Naive B cell (primary cell): ENCODE results near the gene POLDIP3. TPM values are rescaled to one million over a fixed set of nuclear protein-coding genes. Genes with fewer than 3 reads are reported as not detected.
"Not testable (repeated sequence)": the region's sequence is repeated elsewhere in the genome, so short reads cannot be mapped to it uniquely, and the experiment has no call there.

ENCODE experiments used
- ATAC-seq, 2 donors: fragments of 150-1000 bp; cut with Tn5 transposase; 2 replicates each; pipeline ENCODE4 v1.10.0; 2021; ENCODE audit warnings: low read depth in 2 of 2, mild to moderate bottlenecking in 2 of 2, moderate library complexity in 2 of 2
- DNase-seq: peaks from one replicate; pipeline ENCODE4 v3.0.0; 2022
- H3K27ac Mint-ChIP-seq, 6 donors: one replicate each; pipeline ENCODE4 v1.8.0; 2020 to 2022; ENCODE audit warnings: mild to moderate bottlenecking in 6 of 6, mixed read lengths in 6 of 6, moderate library complexity in 5 of 6, inconsistent platforms in 2 of 6
- H3K27me3 Mint-ChIP-seq, 3 donors: one replicate each; pipeline ENCODE4 v1.8.0; 2021 to 2022; ENCODE audit warnings: mixed read lengths in 3 of 3, mild to moderate bottlenecking in 1 of 3
- H3K36me3 Mint-ChIP-seq, 2 donors: one replicate each; pipeline ENCODE4 v1.8.0; 2020 to 2022; ENCODE audit warnings: mixed read lengths in 2 of 2, inconsistent platforms in 1 of 2, mild to moderate bottlenecking in 1 of 2
- H3K4me1 Mint-ChIP-seq, 3 donors: one replicate each; pipeline ENCODE4 v1.8.0; 2020 to 2022; ENCODE audit warnings: mixed read lengths in 3 of 3, inconsistent platforms in 1 of 3, mild to moderate bottlenecking in 1 of 3, moderate library complexity in 1 of 3
- H3K4me3 Mint-ChIP-seq, 8 donors: one replicate each; pipeline ENCODE4 v1.8.0; 2020 to 2022; ENCODE audit warnings: mild to moderate bottlenecking in 8 of 8, mixed read lengths in 8 of 8, moderate library complexity in 8 of 8, inconsistent platforms in 2 of 8
- H3K9me3 Mint-ChIP-seq, 7 donors: one replicate each; pipeline ENCODE4 v1.8.0; 2020 to 2022; ENCODE audit warnings: mixed read lengths in 7 of 7, mild to moderate bottlenecking in 5 of 7, inconsistent platforms in 2 of 7, moderate library complexity in 1 of 7
- polyA plus RNA-seq, 6 donors: library from polyadenylated mRNA; unstranded; fragments of 300-500 nt; fragmentation: Illumina TruSeq; gene quantifications; one replicate each; pipeline ENCODE4 v1.2.3, GENCODE V29; 2021; ENCODE audit warnings: low read depth in 6 of 6

Gene POLDIP3
- polyA plus RNA-seq, 6 donors from 2014 or later = 61.2 to 106 (median 81.3) TPM

DNA sequence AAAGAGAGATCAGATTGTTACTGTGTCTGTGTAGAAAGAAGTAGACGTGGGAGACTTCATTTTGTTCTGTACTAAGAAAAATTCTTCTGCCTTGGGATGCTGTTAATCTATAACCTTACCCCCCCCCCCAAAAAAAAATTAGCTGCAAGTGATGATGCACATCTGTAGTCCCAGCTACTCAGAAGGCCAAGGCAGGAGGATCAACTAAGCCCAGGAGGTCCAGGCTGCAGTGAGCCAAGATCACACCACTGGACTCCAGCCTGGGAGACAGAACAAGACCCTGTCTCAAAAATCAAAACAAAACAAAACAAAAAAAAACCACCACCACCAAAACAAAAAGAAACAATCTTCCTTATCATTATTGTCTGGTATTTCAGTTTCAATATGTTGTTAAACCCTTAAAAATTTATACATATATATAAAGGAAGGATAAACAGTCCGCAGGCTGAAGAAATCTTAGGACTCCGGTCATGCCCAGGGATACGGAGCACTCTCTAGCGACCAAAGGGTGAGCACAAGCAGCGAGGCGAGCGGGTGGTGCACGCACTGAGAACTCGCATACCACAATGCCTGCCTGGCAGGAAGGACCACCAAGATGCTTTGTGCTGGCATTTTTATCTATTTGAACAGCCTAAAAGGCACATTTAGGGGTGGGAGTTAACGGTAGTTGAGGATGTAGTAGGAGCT, 6.4 kb downstream of the POLDIP3 start:
- ATAC-seq (no peak), DNase-seq (no peak)
- H3K36me3 Mint-ChIP-seq = peaks cover 0 to 8% of the 10 kb centered on the region in 2 donors
- H3K4me1 Mint-ChIP-seq = peaks cover 22 to 67% (median 28%) of the 10 kb centered on the region in 3 donors
- no peak overlapping the region for H3K4me3 Mint-ChIP-seq
- H3K27me3 Mint-ChIP-seq = no peaks in the 10 kb centered on the region
- no peaks in the 10 kb centered on the region for H3K9me3 Mint-ChIP-seq
- H3K27ac Mint-ChIP-seq = peak overlapping the region in 1 of 6 donors; percentile 27

DNA sequence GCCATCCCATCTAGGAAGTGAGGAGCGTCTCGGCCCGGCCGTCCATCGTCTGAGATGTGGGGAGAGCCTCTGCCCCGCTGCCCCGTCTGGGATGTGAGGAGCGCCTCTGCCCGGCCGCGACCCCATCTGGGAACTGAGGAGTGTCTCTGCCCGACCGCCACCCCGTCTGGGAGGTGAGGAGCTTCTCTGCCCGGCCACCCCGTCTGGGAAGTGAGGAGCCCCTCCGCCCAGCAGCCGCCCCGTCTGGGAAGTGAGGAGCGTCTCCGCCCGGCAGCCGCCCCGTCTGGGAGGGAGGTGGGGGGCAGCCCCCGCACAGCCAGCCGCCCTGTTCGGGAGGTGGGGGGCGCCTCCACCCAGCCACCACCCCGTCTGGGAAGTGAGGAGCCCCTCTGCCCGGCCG, 7.0 kb downstream of the POLDIP3 start:
- H3K27ac Mint-ChIP-seq, DNase-seq, H3K9me3 Mint-ChIP-seq, ATAC-seq, H3K4me3 Mint-ChIP-seq, H3K27me3 Mint-ChIP-seq: not testable (repeated sequence)
- Mint-ChIP-seq H3K4me1 (peaks cover 16 to 66% (median 23%) of the 10 kb centered on the region in 3 donors), H3K36me3 (peaks cover 0 to 11% of the 10 kb centered on the region in 2 donors)

DNA sequence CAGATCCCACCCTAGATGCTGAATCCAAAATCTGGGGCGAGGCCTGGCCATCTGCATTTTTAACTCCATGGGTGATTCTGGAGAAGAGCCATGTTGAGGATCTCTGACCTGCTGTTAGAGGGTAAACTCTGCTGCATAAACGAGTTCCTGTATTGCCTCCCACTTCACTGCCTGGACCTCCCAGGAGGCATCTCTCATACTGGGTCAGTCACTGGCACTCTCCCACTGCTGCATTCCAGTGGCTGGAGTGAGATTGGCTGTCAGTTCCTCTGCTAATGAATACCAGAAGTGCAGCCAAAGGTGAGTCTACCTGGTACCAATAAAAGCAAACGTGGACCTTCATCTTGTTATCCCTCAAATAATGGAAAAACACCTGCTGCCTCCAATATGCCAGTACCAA, 10.3 kb downstream of the POLDIP3 start:
- Mint-ChIP-seq H3K4me1 (peaks cover 7 to 42% (median 17%) of the 10 kb centered on the region in 3 donors), H3K9me3 (no peaks in the 10 kb centered on the region), H3K27me3 (no peaks in the 10 kb centered on the region), H3K36me3 (peaks cover 5 to 26% of the 10 kb centered on the region in 2 donors), H3K4me3 (no peak overlapping the region), H3K27ac (no peak overlapping the region)
- DNase-seq (no peak), ATAC-seq (no peak)

DNA sequence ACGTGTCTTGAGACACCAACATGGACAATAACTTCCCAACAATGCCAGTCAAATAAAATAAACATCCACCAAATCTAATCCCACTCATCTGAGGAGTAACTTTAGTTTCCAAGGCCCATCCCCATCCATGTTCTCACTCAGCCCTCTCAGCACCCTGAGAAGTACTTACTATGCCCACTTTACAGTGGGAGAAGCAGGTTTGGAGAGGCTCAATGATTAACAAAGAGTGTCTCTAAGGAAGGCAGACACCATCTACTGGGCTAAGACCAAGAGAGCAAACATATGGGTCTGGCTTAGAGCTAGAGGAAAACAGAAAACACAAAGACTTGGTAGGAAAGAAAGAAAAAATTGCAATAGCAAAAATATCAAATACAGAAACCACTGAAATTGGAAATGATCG, 11.3 kb downstream of the POLDIP3 start:
- peaks cover 5 to 34% of the 10 kb centered on the region in 2 donors for H3K36me3 Mint-ChIP-seq
- ATAC-seq (no peak), DNase-seq (no peak)
- H3K27ac Mint-ChIP-seq = peak overlapping the region in 1 of 6 donors; percentile 90
- H3K4me3 Mint-ChIP-seq = no peak overlapping the region
- H3K4me1 Mint-ChIP-seq = peaks cover under 1 to 35% (median 17%) of the 10 kb centered on the region in 3 donors
- no peaks in the 10 kb centered on the region for H3K9me3 Mint-ChIP-seq
- H3K27me3 Mint-ChIP-seq = no peaks in the 10 kb centered on the region

DNA sequence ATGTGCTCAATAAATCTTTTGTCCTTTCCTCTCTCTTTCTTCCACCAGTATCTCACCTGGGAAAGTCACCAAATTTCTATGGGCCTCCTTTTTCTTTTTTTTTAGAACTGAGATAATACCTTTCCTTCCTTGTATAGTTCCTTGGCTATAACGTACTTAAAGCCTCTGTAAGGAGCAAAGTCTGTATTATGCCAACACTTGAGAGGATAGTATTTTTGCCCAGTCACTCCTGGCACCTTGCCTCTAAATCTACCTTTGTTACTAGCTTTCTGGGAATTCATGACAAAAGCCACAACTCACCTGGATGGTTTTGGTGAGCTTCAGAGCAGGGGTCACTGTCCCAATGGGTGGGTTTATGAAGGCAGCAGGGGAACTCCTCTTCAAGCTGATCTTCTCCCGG, 12.2 kb downstream of the POLDIP3 start:
- Mint-ChIP-seq H3K4me3 (no peak overlapping the region), H3K36me3 (peaks cover 5 to 34% of the 10 kb centered on the region in 2 donors), H3K27me3 (no peaks in the 10 kb centered on the region), H3K4me1 (peaks cover 0 to 35% (median 17%) of the 10 kb centered on the region in 3 donors), H3K27ac (no peak overlapping the region), H3K9me3 (no peaks in the 10 kb centered on the region)
- ATAC-seq (no peak), DNase-seq (no peak)

DNA sequence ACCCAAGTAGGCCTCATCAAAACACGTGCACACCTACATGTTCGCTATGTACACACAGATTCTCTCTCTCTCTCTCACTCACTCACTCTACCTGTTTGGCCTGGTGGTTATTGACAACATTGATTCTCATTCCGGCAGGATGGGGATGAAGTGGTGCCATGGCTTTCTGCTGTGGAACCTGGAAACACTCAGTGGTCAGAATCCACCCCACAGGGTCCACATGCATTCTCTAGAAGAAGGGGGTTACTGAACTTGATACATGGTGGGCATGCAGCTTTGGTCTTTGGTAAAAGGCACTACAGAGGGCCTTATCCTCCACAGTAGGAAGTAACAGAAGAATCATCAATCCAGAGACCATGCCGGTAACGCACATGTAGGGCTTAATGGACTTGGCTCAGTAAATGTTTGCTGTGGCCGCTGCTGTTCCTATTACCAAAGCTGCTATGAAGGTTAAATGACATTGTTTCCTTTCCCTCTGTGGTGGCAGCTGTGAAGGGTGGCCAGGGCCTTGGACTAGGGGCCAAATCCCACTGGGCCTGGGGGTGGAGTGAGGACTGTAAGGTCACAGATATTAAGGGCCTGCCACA, 12.7 kb downstream of the POLDIP3 start:
- Mint-ChIP-seq H3K9me3 (no peaks in the 10 kb centered on the region), H3K27ac (no peak overlapping the region), H3K36me3 (peaks cover 8 to 33% of the 10 kb centered on the region in 2 donors), H3K4me3 (no peak overlapping the region), H3K4me1 (peaks cover 4 to 35% (median 17%) of the 10 kb centered on the region in 3 donors), H3K27me3 (no peaks in the 10 kb centered on the region)
- ATAC-seq (no peak), DNase-seq (no peak)

DNA sequence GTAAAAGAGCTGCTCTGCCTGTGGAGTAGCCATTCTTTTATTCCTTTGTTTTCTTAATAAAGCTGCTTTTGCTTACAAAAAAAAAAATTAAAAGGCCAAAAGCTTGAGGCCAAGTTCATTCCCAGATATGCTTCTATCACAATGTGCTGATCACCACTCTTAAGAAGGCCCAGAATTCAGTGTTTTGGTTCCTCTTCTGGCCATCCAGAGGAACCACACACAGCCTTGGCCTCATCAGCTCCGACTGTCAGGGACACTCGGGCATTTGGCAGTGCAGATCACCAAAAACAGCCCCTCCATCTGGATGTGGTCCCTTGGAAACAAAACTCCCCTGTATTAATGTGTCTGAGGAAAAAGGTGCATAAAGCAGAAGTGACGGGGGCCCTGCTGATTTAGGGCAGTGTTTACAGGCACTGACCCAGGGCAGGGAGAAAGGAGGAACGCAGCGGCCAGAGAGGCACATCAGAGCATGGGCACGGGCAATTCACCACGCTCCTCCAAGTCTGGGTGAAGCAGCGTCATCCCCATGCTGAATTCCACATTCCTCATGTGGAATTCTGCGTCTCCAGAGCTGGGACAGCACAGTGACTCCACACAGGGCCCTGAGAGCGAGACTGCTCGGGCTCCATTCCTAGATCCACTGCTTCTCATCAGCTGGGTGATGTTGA, 17.7 kb downstream of the POLDIP3 start:
- peak overlapping the region in 2 of 6 donors; percentile 16 to 50 for H3K27ac Mint-ChIP-seq
- DNase-seq (no peak), ATAC-seq (no peak)
- H3K27me3 Mint-ChIP-seq = no peaks in the 10 kb centered on the region
- peaks cover 2 to 5% (median 4%) of the 10 kb centered on the region in 3 donors for H3K4me1 Mint-ChIP-seq
- H3K36me3 Mint-ChIP-seq = peaks cover 17 to 22% of the 10 kb centered on the region in 2 donors
- no peaks in the 10 kb centered on the region for H3K9me3 Mint-ChIP-seq
- no peak overlapping the region for H3K4me3 Mint-ChIP-seq

DNA sequence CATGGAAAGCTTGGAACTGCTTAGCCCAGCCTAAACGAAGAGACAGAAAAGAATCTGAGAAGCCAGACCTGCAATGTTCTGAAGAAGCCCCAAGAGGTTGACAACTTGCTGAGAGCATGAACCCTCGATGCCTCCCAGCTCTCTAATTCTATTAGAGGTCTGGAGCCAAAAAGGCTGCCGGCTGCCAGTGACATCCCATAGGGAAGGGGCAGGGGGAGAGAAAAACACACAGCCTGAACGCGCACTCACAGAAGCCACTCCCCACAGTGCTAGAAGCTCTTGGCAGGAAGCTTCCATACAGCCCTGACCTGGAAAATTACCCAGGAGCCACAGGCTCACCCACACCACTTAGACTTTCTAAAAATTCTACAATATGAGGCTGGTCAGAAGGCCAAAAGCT, 18.3 kb downstream of the POLDIP3 start:
- Mint-ChIP-seq H3K9me3 (no peaks in the 10 kb centered on the region), H3K4me3 (no peak overlapping the region), H3K27me3 (no peaks in the 10 kb centered on the region), H3K27ac (peak overlapping the region in 1 of 6 donors; percentile 50), H3K4me1 (peaks cover 0 to 5% (median 0%) of the 10 kb centered on the region in 3 donors), H3K36me3 (peaks cover 12 to 18% of the 10 kb centered on the region in 2 donors)
- no peak for DNase-seq
- no peak for ATAC-seq

DNA sequence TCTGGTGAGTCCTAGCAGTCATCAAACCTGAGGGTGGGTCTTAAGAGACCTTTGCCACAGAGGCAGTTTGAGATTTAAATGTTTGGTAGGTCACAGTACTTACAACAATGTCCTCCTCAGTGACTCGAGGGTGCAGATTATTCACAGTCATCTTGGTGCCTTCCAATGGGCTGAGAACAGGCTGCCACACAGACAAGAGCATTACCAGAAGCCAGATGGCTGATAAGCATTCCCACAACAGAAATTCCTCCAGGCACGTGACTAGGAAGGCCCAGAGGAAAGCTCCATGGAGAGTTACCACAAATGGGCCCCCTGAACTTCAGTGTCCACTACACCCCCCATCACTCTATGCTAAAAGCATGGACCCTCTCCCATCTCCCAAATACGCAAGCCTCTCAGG, 19.2 kb downstream of the POLDIP3 start:
- no peak overlapping the region for H3K4me3 Mint-ChIP-seq
- peak overlapping the region in 2 of 6 donors; percentile 26 to 66 for H3K27ac Mint-ChIP-seq
- peaks cover 0 to 5% (median 0%) of the 10 kb centered on the region in 3 donors for H3K4me1 Mint-ChIP-seq
- H3K9me3 Mint-ChIP-seq = no peaks in the 10 kb centered on the region
- no peak for ATAC-seq
- DNase-seq = no peak
- peaks cover 12 to 18% of the 10 kb centered on the region in 2 donors for H3K36me3 Mint-ChIP-seq
- H3K27me3 Mint-ChIP-seq = no peaks in the 10 kb centered on the region

DNA sequence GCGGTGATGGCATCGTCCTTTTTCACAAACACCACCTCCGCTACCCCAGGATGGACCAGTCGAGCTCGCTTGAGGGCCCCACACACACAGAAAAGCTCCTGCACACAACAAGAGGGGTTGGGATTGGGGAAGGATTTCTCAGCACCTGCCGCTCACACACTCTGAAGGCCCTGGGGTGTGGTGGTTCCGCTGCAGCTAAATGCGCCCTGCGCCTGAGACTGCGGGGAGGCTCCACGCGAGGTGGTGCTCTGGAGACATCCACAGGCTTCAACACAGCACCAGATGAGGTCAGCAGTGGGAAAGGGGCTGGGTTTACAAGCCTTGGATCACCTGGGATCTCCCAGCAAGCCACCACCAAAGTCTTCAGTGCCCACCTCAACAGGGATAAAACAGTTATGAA, 22.7 kb downstream of the POLDIP3 start:
- Mint-ChIP-seq H3K27ac (peak overlapping the region in 1 of 6 donors; percentile 56), H3K9me3 (no peaks in the 10 kb centered on the region), H3K4me1 (peaks cover 8 to 15% (median 9%) of the 10 kb centered on the region in 3 donors), H3K36me3 (peaks cover 12 to 15% of the 10 kb centered on the region in 2 donors), H3K27me3 (no peaks in the 10 kb centered on the region), H3K4me3 (no peak overlapping the region)
- no peak for ATAC-seq
- DNase-seq = no peak

DNA sequence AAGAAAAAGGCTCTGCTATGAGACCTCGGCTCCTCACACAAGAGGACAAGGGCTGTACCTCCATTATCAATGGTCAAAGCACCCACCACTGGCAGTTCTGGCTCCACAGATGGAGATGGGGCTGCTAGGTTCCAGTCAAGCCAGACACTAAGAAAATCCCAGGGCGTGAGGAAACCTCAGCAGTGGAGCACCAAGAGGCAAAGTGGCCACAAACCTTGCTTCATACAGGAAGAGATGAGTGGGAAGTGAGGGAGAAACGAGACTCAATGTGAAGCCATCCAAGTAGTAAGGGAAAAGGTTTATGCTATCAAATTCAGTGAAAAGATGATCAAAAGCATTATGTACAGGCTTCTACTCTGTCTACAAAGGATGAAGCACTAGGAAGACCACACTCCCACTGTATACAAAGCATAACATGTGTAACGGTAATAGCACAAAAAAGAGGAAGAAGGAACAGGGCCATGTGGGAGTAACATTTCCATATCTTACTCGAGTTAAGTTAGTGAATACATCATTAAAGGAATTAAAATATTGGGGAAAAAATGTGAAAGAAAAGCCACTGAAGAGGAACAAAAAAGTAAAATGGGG, 27.0 kb downstream of the POLDIP3 start:
- ATAC-seq (no peak), DNase-seq (no peak)
- Mint-ChIP-seq H3K27me3 (no peaks in the 10 kb centered on the region), H3K4me3 (no peak overlapping the region), H3K36me3 (peaks cover 8 to 24% of the 10 kb centered on the region in 2 donors), H3K27ac (peak overlapping the region in 3 of 6 donors; percentile 53 to 79 (median 57)), H3K9me3 (no peaks in the 10 kb centered on the region), H3K4me1 (peaks cover 13 to 15% (median 14%) of the 10 kb centered on the region in 3 donors)

DNA sequence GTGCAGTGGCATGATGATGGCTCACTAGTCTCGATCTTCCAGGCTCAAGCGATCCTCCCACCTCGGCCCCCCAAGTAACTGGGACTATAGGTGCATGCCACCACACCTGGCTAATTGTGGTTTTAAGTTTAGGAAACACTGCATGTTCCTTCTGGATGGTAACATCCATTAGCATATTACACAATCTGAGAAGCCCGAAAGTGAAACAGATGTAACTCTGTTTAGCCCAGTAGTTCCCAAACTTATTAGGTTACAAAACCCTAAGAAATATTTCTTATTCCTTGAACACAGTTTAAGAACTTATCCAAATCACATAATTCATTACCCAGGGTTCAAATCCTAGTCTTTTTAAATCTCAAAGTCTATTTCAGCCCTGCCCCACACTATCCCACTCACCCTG, 28.3 kb downstream of the POLDIP3 start:
- no peaks in the 10 kb centered on the region for H3K9me3 Mint-ChIP-seq
- no peak overlapping the region for H3K4me3 Mint-ChIP-seq
- DNase-seq (no peak), ATAC-seq (no peak)
- H3K36me3 Mint-ChIP-seq = peaks cover 5 to 24% of the 10 kb centered on the region in 2 donors
- peak overlapping the region in 3 of 6 donors; percentile 52 to 82 (median 53) for H3K27ac Mint-ChIP-seq
- H3K27me3 Mint-ChIP-seq = no peaks in the 10 kb centered on the region
- peaks cover 21 to 24% (median 23%) of the 10 kb centered on the region in 3 donors for H3K4me1 Mint-ChIP-seq

DNA sequence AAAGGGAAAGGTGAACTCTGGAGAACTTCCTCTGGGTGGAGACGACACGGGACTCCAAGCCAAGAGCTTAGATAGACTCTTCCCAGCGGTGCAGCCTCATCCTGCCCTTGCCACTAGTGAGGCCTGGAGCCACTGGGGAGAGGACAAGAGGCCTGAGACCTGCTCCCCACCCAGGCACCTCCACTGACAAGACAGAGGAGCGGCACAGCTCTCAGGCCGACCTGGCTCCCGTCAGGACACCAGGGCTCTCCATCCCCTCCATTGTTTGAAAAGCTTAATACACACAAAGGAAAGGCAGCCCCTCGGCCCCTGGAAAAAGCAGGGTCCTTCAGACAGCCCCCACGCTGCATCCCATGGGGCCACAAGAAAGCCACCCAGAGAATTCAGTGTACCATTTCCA, 29.6 kb downstream of the POLDIP3 start:
- DNase-seq = no peak
- no peak overlapping the region for H3K4me3 Mint-ChIP-seq
- H3K27ac Mint-ChIP-seq = peak overlapping the region in 4 of 6 donors; percentile 15 to 78 (median 64)

More for the DNA sequence above, 29.6 kb downstream of the POLDIP3 start:
- peaks cover 26 to 32% (median 31%) of the 10 kb centered on the region in 3 donors for H3K4me1 Mint-ChIP-seq
- ATAC-seq = no peak
- H3K27me3 Mint-ChIP-seq = no peaks in the 10 kb centered on the region
- no peaks in the 10 kb centered on the region for H3K9me3 Mint-ChIP-seq
- peaks cover 5 to 24% of the 10 kb centered on the region in 2 donors for H3K36me3 Mint-ChIP-seq
